ENCODE data around the gene CLC. TPM values are rescaled to one million over a fixed set of nuclear protein-coding genes. Genes with fewer than 3 reads are reported as not detected.
"Not testable (repeated sequence)": the region's sequence is repeated elsewhere in the genome, so short reads cannot be mapped to it uniquely, and the experiment has no call there.

CLC gene
- total RNA-seq, 1 experiment from 2014 or later = not detected

DNA sequence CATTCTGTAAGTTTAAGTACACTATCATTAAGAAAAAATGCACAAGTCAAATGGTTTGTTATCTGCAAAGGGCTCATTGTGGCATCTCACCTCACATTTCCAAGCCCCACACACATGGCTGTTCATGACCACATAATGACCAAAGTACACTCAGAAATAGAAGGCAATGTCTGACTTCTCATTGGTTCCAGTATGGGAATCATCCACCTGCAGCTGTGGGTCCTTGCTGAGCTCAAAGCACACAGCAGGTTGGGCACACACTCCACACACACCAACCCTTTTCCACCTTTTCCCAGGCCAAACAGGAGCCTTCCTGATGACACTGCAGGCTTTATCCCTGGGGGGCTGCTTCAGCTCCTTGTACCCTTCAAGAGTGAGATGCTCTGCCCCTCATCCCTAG lies 11.8 kb downstream of the CLC start:
- Histone ChIP-seq H2AFZ (ENCODE audit: low read length) (no peak overlapping the region), H3K4me1 (ENCODE audit: insufficient read depth, low read length) (no peaks in the 10 kb centered on the region), H3K4me2 (ENCODE audit: low read length) (no peak overlapping the region), H4K20me1 (ENCODE audit: low read length) (no peaks in the 10 kb centered on the region), H3K9ac (ENCODE audit: low read length) (no peak overlapping the region), H3K27me3 (ENCODE audit: low read length) (peaks cover 27% of the 10 kb centered on the region), H3F3A (ENCODE audit: low read length, unreplicated experiment) (no peaks in the 10 kb centered on the region), H3K9me3 (ENCODE audit: low read length) (no peaks in the 10 kb centered on the region), H3K9me2 (replicated peaks; ENCODE audit: low read length) (no peaks in the 10 kb centered on the region), H3K27ac (ENCODE audit: low read length) (no peak overlapping the region), H3K36me3 (ENCODE audit: low read depth, low read length) (no peaks in the 10 kb centered on the region), H3K79me2 (ENCODE audit: low read length) (no peaks in the 10 kb centered on the region), H3K4me3 (ENCODE audit: low read length) (no peak overlapping the region)
- BruUV-seq (replicated peaks) = no TSS peak
- TF ChIP-seq, protein P1, sequence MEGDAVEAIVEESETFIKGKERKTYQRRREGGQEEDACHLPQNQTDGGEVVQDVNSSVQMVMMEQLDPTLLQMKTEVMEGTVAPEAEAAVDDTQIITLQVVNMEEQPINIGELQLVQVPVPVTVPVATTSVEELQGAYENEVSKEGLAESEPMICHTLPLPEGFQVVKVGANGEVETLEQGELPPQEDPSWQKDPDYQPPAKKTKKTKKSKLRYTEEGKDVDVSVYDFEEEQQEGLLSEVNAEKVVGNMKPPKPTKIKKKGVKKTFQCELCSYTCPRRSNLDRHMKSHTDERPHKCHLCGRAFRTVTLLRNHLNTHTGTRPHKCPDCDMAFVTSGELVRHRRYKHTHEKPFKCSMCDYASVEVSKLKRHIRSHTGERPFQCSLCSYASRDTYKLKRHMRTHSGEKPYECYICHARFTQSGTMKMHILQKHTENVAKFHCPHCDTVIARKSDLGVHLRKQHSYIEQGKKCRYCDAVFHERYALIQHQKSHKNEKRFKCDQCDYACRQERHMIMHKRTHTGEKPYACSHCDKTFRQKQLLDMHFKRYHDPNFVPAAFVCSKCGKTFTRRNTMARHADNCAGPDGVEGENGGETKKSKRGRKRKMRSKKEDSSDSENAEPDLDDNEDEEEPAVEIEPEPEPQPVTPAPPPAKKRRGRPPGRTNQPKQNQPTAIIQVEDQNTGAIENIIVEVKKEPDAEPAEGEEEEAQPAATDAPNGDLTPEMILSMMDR (conservative IDR thresholded peaks at IDR 0.05; ENCODE audit: low read depth, low read length) = no peak
- TF ChIP-seq EZH2 (IDR thresholded peaks at IDR 0.05; ENCODE audit: low read length, unreplicated experiment) = no peak
- no peak for TF ChIP-seq EZH2phosphoT487 (IDR thresholded peaks at IDR 0.05; ENCODE audit: borderline replicate concordance, low read length)
- POLR2A ChIA-PET (ENCODE audit: unreplicated experiment) = no interaction called here
- CTCF ChIA-PET = no interaction called here
- DNase-seq = no peak
- intact Hi-C loops (cut with micrococcal nuclease) = no loop called here
- ATAC-seq = no peak

DNA sequence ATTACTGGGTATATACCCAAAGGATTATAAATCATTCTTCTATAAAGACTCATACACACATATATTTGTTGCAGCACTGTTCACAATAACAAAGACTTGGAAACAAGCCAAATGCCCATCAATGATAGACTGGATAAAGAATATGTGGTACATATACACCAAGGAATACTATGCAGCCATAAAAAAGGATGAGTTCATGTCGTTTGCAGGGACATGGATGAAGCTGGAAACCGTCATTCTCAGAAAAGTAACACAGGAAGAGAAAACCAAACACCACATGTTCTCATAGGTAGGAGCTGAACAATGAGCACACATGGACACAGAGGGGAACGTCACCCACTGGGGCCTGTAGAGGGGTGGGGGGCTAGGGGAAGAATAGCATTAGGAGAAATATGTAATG lies 17.7 kb downstream of the CLC start:
- H3F3A ChIP-seq (ENCODE audit: low read length, unreplicated experiment); BruUV-seq (replicated peaks); DNase-seq; H3K4me3 ChIP-seq (ENCODE audit: low read length); H3K36me3 ChIP-seq (ENCODE audit: low read depth, low read length); H3K4me1 ChIP-seq (ENCODE audit: insufficient read depth, low read length); H3K79me2 ChIP-seq (ENCODE audit: low read length); intact Hi-C loops (cut with micrococcal nuclease); CTCF ChIA-PET; H3K9me3 ChIP-seq (ENCODE audit: low read length); H3K4me2 ChIP-seq (ENCODE audit: low read length); H3K27me3 ChIP-seq (ENCODE audit: low read length); H3K27ac ChIP-seq (ENCODE audit: low read length); H4K20me1 ChIP-seq (ENCODE audit: low read length); H3K9ac ChIP-seq (ENCODE audit: low read length); POLR2A ChIA-PET (ENCODE audit: unreplicated experiment); H2AFZ ChIP-seq (ENCODE audit: low read length); ATAC-seq; H3K9me2 ChIP-seq (replicated peaks; ENCODE audit: low read length): not testable (repeated sequence)

DNA sequence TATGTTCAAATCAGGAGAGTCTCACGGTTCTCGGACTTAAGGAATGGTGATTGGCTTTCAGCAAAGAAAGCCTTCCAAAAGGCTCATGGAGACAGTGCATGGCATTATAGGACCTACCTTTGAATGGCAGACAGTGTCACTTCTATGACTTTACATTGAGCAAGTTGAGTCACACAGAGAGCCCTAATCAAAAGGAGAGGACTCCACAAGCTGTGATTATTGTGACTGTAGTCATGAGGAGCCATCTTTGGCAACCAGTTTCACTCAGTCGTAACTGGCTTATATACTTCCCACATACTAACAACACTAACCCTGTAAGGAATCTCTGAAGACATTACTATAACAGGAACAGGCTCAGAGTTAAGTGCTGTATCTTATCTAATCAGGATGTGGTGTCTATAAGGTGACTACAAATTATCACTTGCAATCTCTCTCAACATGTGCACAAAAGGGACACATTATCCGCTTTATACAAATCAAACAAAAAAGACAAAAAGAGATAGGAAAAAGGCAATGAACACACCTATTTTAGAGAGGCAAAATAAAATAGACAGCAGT lies 27.4 kb downstream of the CLC start:
- no peaks in the 10 kb centered on the region for H3F3A ChIP-seq (ENCODE audit: low read length, unreplicated experiment)
- no peak overlapping the region for H2AFZ ChIP-seq (ENCODE audit: low read length)
- no peaks in the 10 kb centered on the region for H3K79me2 ChIP-seq (ENCODE audit: low read length)
- no peaks in the 10 kb centered on the region for H3K9me3 ChIP-seq (ENCODE audit: low read length)
- H4K20me1 ChIP-seq (ENCODE audit: low read length) = no peaks in the 10 kb centered on the region
- H3K9ac ChIP-seq (ENCODE audit: low read length) = no peak overlapping the region
- H3K27ac ChIP-seq (ENCODE audit: low read length) = no peak overlapping the region
- H3K4me2 ChIP-seq (ENCODE audit: low read length) = no peak overlapping the region
- 0 out of 2 replicates have a peak, but pooled peaks cover 3% of the 10 kb centered on the region for H3K27me3 ChIP-seq (ENCODE audit: low read length)
- DNase-seq = no peak
- BruUV-seq (replicated peaks) = no TSS peak
- no peak for ATAC-seq
- H3K4me3 ChIP-seq (ENCODE audit: low read length) = no peak overlapping the region
- intact Hi-C loops (cut with micrococcal nuclease) = no loop called here
- peaks cover 11% of the 10 kb centered on the region; the same call in 1 of the 2 replicates for H3K4me1 ChIP-seq (ENCODE audit: insufficient read depth, low read length)
- ChIA-PET CTCF (no interaction called here), POLR2A (ENCODE audit: unreplicated experiment) (no interaction called here)
- TF ChIP-seq EZH2 (IDR thresholded peaks at IDR 0.05; ENCODE audit: low read length, unreplicated experiment) (no peak), EZH2phosphoT487 (IDR thresholded peaks at IDR 0.05; ENCODE audit: borderline replicate concordance, low read length) (no peak)
- TF ChIP-seq, protein P1 (conservative IDR thresholded peaks at IDR 0.05; ENCODE audit: low read depth, low read length) = no peak
- no peaks in the 10 kb centered on the region for H3K9me2 ChIP-seq (replicated peaks; ENCODE audit: low read length)
- H3K36me3 ChIP-seq (ENCODE audit: low read depth, low read length) = no peaks in the 10 kb centered on the region
